Fibroblast of villous mesenchyme (primary cell): ENCODE results near the gene PRSS8. TPM values are rescaled to one million over a fixed set of nuclear protein-coding genes. Genes with fewer than 3 reads are reported as not detected.
A peak's percentile ranks its signal among the peaks of the same experiment; 100 is the strongest.

Source experiments
- DNase-seq: peaks from one replicate; pipeline ENCODE4 v3.0.0-alpha.2; 2010; ENCODE audit warnings: low read depth
- H3K4me3 ChIP-seq: 2 replicates; pipeline ENCODE4 v1.5.1; 2011; ENCODE audit warnings: low read depth, mild to moderate bottlenecking, low read length
- total RNA-seq: library from RNA; depleted of rRNA; stranded (reverse); fragments of >200 nt; gene quantifications from 2 replicates; pipeline ENCODE4 v1.2.3, GENCODE V29; 2012
- TF ChIP-seq, protein P1 (sequence below): IDR thresholded peaks from 2 replicates; pipeline ENCODE4 v1.5.1; 2012; ENCODE audit warnings: low read depth, mild to moderate bottlenecking, low read length; ENCODE audit not compliant: insufficient read depth

Gene PRSS8
- total RNA-seq, 1 donor = not detected

DNA sequence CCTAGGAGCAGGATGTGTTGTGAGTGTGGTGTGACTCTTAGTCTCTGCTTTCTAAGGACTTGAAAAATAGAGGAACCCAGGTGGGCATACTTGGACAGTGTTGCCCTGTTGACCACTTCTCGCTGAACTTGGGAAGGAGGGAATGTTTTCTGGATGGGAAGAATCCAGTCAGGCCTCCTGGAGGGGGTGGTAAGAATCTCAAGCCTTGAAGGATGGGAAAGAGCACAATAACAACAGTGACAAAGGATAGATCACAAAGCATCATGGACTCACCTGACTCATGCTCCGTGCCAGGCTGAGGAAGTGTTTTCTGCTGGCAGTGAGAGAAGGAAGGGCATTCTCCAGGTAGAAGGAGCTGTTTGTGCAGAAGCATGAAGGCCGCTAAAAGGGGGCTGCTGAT, 9.7 kb downstream of the PRSS8 start:
- TF ChIP-seq, protein P1, sequence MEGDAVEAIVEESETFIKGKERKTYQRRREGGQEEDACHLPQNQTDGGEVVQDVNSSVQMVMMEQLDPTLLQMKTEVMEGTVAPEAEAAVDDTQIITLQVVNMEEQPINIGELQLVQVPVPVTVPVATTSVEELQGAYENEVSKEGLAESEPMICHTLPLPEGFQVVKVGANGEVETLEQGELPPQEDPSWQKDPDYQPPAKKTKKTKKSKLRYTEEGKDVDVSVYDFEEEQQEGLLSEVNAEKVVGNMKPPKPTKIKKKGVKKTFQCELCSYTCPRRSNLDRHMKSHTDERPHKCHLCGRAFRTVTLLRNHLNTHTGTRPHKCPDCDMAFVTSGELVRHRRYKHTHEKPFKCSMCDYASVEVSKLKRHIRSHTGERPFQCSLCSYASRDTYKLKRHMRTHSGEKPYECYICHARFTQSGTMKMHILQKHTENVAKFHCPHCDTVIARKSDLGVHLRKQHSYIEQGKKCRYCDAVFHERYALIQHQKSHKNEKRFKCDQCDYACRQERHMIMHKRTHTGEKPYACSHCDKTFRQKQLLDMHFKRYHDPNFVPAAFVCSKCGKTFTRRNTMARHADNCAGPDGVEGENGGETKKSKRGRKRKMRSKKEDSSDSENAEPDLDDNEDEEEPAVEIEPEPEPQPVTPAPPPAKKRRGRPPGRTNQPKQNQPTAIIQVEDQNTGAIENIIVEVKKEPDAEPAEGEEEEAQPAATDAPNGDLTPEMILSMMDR = no peak
- DNase-seq = no peak
- H3K4me3 ChIP-seq = no peak overlapping the region

DNA sequence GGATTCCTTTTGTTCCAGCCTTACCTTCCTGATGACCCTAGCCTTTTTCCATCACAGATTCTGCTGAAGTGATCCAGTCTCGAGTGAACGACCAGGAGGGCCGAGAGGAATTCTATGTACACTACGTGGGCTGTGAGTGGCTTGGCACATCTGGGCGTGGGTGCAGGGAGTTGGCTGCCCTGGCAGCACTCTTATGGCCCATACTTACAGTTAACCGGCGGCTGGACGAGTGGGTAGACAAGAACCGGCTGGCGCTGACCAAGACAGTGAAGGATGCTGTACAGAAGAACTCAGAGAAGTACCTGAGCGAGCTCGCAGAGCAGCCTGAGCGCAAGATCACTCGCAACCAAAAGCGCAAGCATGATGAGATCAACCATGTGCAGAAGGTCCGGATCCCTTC, 15.4 kb downstream of the PRSS8 start:
- no peak for DNase-seq
- TF ChIP-seq, protein P1 = no peak

DNA sequence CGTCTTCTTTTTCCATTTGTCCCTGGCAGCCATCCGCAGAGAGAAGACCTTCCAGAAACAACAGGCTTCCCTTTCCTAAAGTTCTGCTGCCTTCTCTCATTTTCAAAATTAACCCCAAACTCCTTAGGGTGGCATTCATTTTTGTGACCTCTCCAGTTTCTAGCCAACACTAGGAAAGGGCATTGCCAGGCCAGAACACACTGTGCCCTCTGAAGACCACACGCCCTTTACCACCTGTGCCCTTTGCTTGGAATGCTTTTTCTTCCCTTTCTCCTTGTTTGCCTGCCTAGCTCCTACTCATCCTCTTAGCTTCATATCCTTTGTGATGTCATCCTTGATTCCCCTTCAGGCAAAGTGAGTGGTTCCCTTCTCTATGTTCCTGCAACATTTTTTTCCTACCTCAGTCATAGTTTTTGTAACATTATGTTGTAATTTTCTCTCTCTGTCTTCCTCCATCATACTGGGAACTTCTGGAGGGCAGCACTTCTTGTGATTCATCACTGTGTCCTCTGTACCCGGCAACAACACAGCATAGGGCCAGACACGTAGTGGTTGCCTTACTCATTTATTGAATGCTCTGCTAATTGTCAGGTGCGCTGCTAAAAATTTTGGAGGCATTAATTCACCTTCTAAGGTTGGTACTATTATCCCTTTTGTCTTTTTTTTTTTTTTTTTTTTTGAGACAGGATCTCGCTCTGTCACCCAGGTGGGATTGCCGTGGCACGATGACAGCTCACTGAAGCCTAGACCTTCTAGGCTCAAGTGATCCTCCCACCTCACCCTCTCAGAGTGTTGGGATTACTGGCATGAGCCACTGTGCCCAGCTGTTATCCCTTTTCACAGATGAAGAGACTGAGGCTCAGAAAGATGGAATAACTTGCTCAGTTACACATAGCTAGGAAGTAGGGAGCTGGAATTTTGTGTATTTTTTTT, 17.0 kb downstream of the PRSS8 start:
- peak overlapping the region; percentile 82 for H3K4me3 ChIP-seq
- TF ChIP-seq, protein P1 = no peak
- peak; percentile 80 for DNase-seq

More for the DNA sequence above, 15.4 kb downstream of the PRSS8 start:
- H3K4me3 ChIP-seq = no peak overlapping the region

DNA sequence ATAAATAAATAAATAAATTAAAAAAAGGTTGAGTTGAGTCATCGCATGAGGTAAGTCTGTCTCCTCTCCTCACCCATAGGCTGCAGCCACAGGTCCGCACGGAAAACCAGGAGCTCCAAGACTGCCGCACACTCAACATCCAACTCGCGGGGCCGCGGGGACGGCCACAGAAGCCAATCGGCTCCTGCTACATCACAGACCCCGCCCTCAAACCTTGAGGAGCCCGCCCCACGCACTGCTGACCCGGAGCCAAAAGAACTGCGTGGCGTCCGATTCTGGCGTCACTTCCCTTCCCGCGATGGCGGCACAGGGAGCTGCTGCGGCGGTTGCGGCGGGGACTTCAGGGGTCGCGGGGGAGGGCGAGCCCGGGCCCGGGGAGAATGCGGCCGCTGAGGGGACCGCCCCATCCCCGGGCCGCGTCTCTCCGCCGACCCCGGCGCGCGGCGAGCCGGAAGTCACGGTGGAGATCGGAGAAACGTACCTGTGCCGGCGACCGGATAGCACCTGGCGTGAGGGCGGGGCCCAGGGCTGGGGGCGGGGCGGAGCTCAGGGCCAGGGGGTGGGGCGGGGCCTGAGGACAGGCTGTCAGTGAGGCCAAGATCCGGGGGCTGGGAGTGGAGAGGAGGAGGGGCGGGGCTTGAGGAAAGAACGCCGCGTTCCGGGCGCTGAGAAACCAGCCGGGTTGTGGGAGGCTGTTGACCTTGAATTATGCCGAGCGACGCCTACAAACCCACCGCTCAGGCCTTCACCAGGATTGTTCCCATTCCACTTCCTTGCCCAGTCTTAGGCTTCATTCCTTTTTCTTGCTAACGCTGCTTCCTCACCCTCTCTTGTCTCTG, 17.9 kb downstream of the PRSS8 start, which contains the start of gene KAT8:
TSS of gene KAT8 (plus strand) at position 281 of the 839 bp plus-strand sequence. CDS start at position 299, 18 bp downstream.
- peak within 1 kb of the TSS; percentile 82 for H3K4me3 ChIP-seq
- peak; percentile 98 for DNase-seq
- TF ChIP-seq, protein P1 = no peak

DNA sequence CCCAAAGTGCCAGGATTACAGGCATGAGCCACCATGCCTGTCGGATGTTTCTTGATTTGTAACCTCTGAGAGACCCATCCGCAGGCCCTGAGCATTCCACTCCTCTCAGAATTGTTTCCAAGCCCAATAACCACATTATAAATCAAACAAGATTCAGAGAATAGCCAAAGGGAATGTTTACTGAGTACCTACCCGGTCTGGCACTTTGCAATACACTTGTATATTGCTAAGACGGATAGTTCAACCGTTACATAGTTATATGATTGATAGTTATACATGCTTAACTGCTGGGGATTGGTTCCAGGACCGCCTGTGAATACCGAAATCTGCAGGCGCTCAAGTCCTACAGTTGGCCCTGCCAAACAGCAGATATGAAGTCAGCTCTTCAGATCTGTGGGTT, 21.1 kb downstream of the PRSS8 start:
- no peak for DNase-seq
- TF ChIP-seq, protein P1 = no peak
- H3K4me3 ChIP-seq = no peak overlapping the region

DNA sequence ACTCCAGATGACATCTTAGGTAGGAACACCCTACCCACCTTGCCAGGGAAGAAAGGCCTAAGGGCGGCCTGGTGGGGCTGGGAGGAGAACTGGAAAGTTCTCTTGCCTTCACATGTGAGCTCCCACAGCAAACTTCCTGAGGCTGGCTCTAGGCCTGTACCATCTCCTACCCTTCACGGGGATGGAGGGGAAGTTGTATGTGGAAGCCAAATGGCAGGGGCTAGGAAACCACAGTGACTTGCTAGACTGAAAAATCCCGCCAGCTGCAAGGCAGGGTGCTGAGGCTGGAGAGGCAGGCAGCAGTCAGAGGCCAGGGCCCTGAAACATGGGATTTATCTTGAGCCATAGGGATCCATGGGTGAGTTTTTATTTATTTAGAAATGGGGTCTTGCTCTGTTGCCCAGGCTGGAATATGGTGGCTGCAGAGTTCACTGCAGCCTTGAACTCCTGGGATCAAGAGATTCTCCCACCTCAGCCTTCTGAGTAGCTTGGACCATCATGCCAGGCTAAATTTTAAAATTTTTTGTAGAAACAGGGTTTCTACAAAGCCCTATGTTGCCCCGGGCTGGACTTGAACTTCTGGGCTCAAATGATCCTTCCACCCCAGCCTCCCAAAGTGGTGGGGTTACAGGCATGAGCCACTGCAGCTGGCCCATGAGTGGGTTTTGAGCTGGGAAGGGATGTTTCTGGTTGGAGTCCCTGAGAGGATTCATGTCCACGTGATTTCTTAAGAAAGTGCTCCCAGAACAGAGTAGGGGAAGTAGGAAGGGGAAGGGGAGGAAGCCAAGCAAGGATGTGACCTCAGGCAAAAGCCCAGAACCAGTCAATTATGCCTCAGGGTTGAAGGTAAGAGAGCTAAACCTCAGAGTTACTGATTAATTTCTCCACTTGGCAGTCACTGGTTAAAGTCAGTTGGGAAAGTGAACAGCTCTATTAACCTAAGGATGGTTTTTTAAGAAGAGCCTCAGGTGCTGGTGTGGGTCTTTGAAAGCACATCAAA, 22.1 kb downstream of the PRSS8 start:
- DNase-seq = no peak
- TF ChIP-seq, protein P1 = no peak
- H3K4me3 ChIP-seq = no peak overlapping the region
